Stomach (tissue), 9 donors: ENCODE results near the gene CELSR1. TPM values are rescaled to one million over a fixed set of nuclear protein-coding genes. Genes with fewer than 3 reads are reported as not detected.

Experiments
- DNase-seq, 2 donors: peaks; one replicate each; pipeline versions ENCODE4 v3.0.0 to v3.0.0-alpha.2; 2013 to 2019
- H3K27ac ChIP-seq, 5 donors: fragments of 200-600 bp in 4 of 5; sonication (generic) in 4 of 5; one replicate each; pipeline ENCODE4 v1.5.1; 2013 to 2019; ENCODE audit warnings: mild to moderate bottlenecking in 1 of 5, moderate library complexity in 1 of 5
- H3K27me3 ChIP-seq, 3 donors: fragments of 200-600 bp; sonication (generic); one replicate each; pipeline ENCODE4 v1.5.1; 2017 to 2019; ENCODE audit warnings: mixed run types in 1 of 3
- H3K36me3 ChIP-seq, 4 donors: fragments of 200-600 bp; sonication (generic); 1 replicate in 3 of 4; 2 replicates in 1 of 4; pipeline ENCODE4 v1.5.1; 2016 to 2019
- H3K4me1 ChIP-seq, 4 donors: fragments of 200-600 bp; sonication (generic); one replicate each; pipeline ENCODE4 v1.5.1; 2016 to 2019
- H3K4me3 ChIP-seq, 4 donors: fragments of 200-600 bp; sonication (generic) in 3 of 4; one replicate each; pipeline ENCODE4 v1.5.1; 2016 to 2019; ENCODE audit warnings: mild to moderate bottlenecking in 1 of 4
- H3K9me3 ChIP-seq, 4 donors: fragments of 200-600 bp; sonication (generic); one replicate each; pipeline ENCODE4 v1.5.1; 2016 to 2019
- CTCF ChIP-seq, 7 experiments: fragments of 450-650 bp in 4 of 7; fragments of 200-600 bp in 3 of 7; sonication (generic) in 3 of 7; IDR thresholded peaks; one replicate each; pipeline ENCODE4 v1.5.1; 2016 to 2019; ENCODE audit warnings: antibody characterized with exemption in 7 of 7, control low read depth in 2 of 7, mild to moderate bottlenecking in 1 of 7
- EP300 ChIP-seq: sonication (generic); formaldehyde crosslinking; IDR thresholded peaks from one replicate; pipeline ENCODE4 v1.6.1; 2017; ENCODE audit warnings: antibody characterized with exemption
- POLR2A ChIP-seq, 4 donors: fragments of 450-650 bp; IDR thresholded peaks; one replicate each; pipeline ENCODE4 v1.6.1; 2016; ENCODE audit warnings: antibody characterized with exemption in 4 of 4, control low read depth in 2 of 4, mild to moderate bottlenecking in 1 of 4, moderate library complexity in 1 of 4
- POLR2AphosphoS5 ChIP-seq, 3 donors: sonication (generic); formaldehyde crosslinking; IDR thresholded peaks; one replicate each; pipeline ENCODE4 v1.6.1; 2016; ENCODE audit warnings: antibody characterized with exemption in 3 of 3
- WGBS, 5 donors: extraction: QIAGEN DNeasy Blood & Tissue Kit in 3 of 5; methylation state at CpG; one replicate each; pipeline versions ENCODE4 v1.1.5 to v1.1.7; 2013 to 2018; 5-methylcytosine and 5-hydroxymethylcytosine counted together
- intact Hi-C: fragments of 100-400 bp; cut with DNase I; formaldehyde crosslinking; loops from one replicate; pipeline ENCODE4 v1.15.1; 2023; ENCODE audit warnings: low total_unique reads
- polyA plus RNA-seq, 3 donors: library from polyadenylated mRNA; stranded (reverse); fragments of 200-250 nt; gene quantifications; one replicate each; pipeline ENCODE4 v1.2.3, GENCODE V29; 2013
- total RNA-seq, 5 donors: library from RNA; depleted of rRNA; stranded (reverse); fragments of >200 nt; gene quantifications; one replicate each; pipeline versions ENCODE4 v1.1.0 to v1.2.3, GENCODE V29; 2014 to 2016
- donor health status: healthy with polysubstance abuse.
- donor health status: Bipolar disorder and iron deficiency.
- donor health status: healthy.

The CELSR1 gene
- total and polyA plus RNA-seq, 8 donors = 0.29 to 78.2 (median 13.4) TPM

- Histone ChIP-seq H3K4me3 (no peak overlapping the region), H3K36me3 (no peaks in the 10 kb centered on the region), H3K4me1 (peaks cover 27 to 39% (median 31%) of the 10 kb centered on the region in 4 donors), H3K27me3 (peaks cover 0 to 30% (median 0%) of the 10 kb centered on the region in 3 donors), H3K9me3 (no peaks in the 10 kb centered on the region), H3K27ac (no peak overlapping the region)
- 84 to 94% (median 90%) methylated on average over 33 of the region's 33 CpGs for WGBS, 5 donors
- intact Hi-C loops = no loop called here
- TF ChIP-seq POLR2A (IDR thresholded peaks at IDR 0.05) (no peak), CTCF (IDR thresholded peaks at IDR 0.05) (no peak), EP300 (no peak), POLR2AphosphoS5 (IDR thresholded peaks at IDR 0.05) (no peak)
- no peak for DNase-seq
Observed at GRCh38 chr22:46454504-46455269, 82.7 kb downstream of the CELSR1 start.

- intact Hi-C loops = no loop called here
- H3K36me3 ChIP-seq = no peaks in the 10 kb centered on the region
- no peak for DNase-seq
- H3K4me1 ChIP-seq = peaks cover 27 to 39% (median 31%) of the 10 kb centered on the region in 4 donors
- H3K27me3 ChIP-seq = peaks cover 0 to 25% (median 0%) of the 10 kb centered on the region in 3 donors
- no peak overlapping the region for H3K27ac ChIP-seq
- no peak overlapping the region for H3K4me3 ChIP-seq
- no peak for TF ChIP-seq CTCF (IDR thresholded peaks at IDR 0.05)
- no peak for TF ChIP-seq POLR2AphosphoS5 (IDR thresholded peaks at IDR 0.05)
- no peak for TF ChIP-seq POLR2A (IDR thresholded peaks at IDR 0.05)
- no peak for TF ChIP-seq EP300
- WGBS, 5 donors = 68 to 80% (median 74%) methylated on average over 18 to 24 of the region's 24 CpGs
- H3K9me3 ChIP-seq = no peaks in the 10 kb centered on the region
Observed at GRCh38 chr22:46453829-46454503, 83.5 kb downstream of the CELSR1 start.

GRCh38 chr22:46453006-46453828, 84.2 kb downstream of the CELSR1 start:
- H3K4me3 ChIP-seq = no peak overlapping the region
- 27 to 51% (median 34%) methylated on average over 19 to 31 of the region's 31 CpGs for WGBS, 5 donors
- no peaks in the 10 kb centered on the region for H3K9me3 ChIP-seq
- TF ChIP-seq POLR2A (IDR thresholded peaks at IDR 0.05) (no peak), EP300 (no peak), CTCF (IDR thresholded peaks at IDR 0.05) (no peak), POLR2AphosphoS5 (IDR thresholded peaks at IDR 0.05) (peak in 1 of 3 donors; percentile 43)
- peaks cover 27 to 39% (median 31%) of the 10 kb centered on the region in 4 donors for H3K4me1 ChIP-seq
- peak; percentile 70 to 85 for DNase-seq
- H3K27me3 ChIP-seq = peaks cover 0 to 25% (median 0%) of the 10 kb centered on the region in 3 donors
- intact Hi-C loops = no loop called here
- peak overlapping the region; percentile 5 to 60 (median 32) for H3K27ac ChIP-seq
- H3K36me3 ChIP-seq = no peaks in the 10 kb centered on the region
